H1 (cell line): ENCODE measurements around the gene EML5. TPM values are rescaled to one million over a fixed set of nuclear protein-coding genes. Genes with fewer than 3 reads are reported as not detected.

ENCODE experiments used
- CTCF ChIA-PET: fragments of 300-600 bp; sonication (Branson Sonifier 250); formaldehyde crosslinking; loops from one replicate; lab custom pipeline; 2021; ENCODE audit not compliant: partially characterized antibody; lab: Charles Lee
- POLR2A ChIA-PET: fragments of 300-600 bp; sonication (Branson Sonifier 250); formaldehyde crosslinking; loops from one replicate; lab custom pipeline; 2021; ENCODE audit warnings: inconsistent platforms; ENCODE audit not compliant: partially characterized antibody; lab: Charles Lee
- DNase-seq, 2 experiments: peaks; one replicate each; pipeline versions ENCODE4 v3.0.0 to v3.0.0-alpha.2; 2010 to 2022; ENCODE audit warnings: low spot score in 2 of 2, low read depth in 1 of 2, mixed read lengths in 1 of 2
- FAIRE-seq: peaks from 2 replicates; lab custom pipeline; 2011; peaks lifted over from hg19 to GRCh38; lab: Jason Lieb, UNC
- H2AFZ ChIP-seq: 2 replicates; pipeline ENCODE4 v1.8.1; 2012; ENCODE audit warnings: low read length, inconsistent platforms
- H2AK5ac ChIP-seq: 2 replicates; pipeline ENCODE4 v1.6.1; 2013; ENCODE audit warnings: low read depth, low read length
- H2BK120ac ChIP-seq: replicated peaks from 2 replicates; pipeline ENCODE3; 2013; ENCODE audit warnings: low read depth, low read length, inconsistent platforms
- H2BK12ac ChIP-seq: 2 replicates; pipeline ENCODE4 v1.6.1; 2013; ENCODE audit warnings: low read depth, low read length
- H2BK15ac ChIP-seq: 2 replicates; pipeline ENCODE4 v1.6.1; 2013; ENCODE audit warnings: low read length
- H2BK20ac ChIP-seq: 2 replicates; pipeline ENCODE4 v1.6.1; 2013; ENCODE audit warnings: low read length
- H2BK5ac ChIP-seq: 2 replicates; pipeline ENCODE4 v1.6.1; 2013; ENCODE audit warnings: low read depth, low read length
- H3K14ac ChIP-seq: 2 replicates; pipeline ENCODE4 v1.6.1; 2013; ENCODE audit warnings: inconsistent platforms; ENCODE audit not compliant: insufficient read length
- H3K18ac ChIP-seq: 2 replicates; pipeline ENCODE4 v1.6.1; 2013; ENCODE audit warnings: low read length; ENCODE audit errors: extremely low read depth
- H3K23ac ChIP-seq: 2 replicates; pipeline ENCODE4 v1.6.1; 2013; ENCODE audit warnings: inconsistent platforms; ENCODE audit not compliant: insufficient read length
- H3K23me2 ChIP-seq: 2 replicates; pipeline ENCODE4 v1.6.1; 2013; ENCODE audit warnings: low read depth, low read length
- H3K27ac ChIP-seq: 2 replicates; pipeline ENCODE4 v1.6.1; 2011; ENCODE audit warnings: low read depth, low read length, inconsistent platforms
- H3K27me3 ChIP-seq, 4 experiments: replicated peaks in 1 of 4; 1 replicate in 1 of 4; 2 replicates in 3 of 4; pipeline versions ENCODE4 v1.6.1 to v1.8.1; 2011 to 2013; ENCODE audit warnings: low read length in 3 of 4, mild to moderate bottlenecking in 3 of 4, inconsistent platforms in 2 of 4, mixed read lengths in 2 of 4, moderate library complexity in 1 of 4; ENCODE audit not compliant: control insufficient read depth in 3 of 4, insufficient read depth in 3 of 4; ENCODE audit errors: extremely low read depth in 1 of 4
- H3K36me3 ChIP-seq, 4 experiments: 2 replicates each; pipeline versions ENCODE4 v1.6.1 to v1.8.1; 2011 to 2013; ENCODE audit warnings: mild to moderate bottlenecking in 4 of 4, low read length in 3 of 4, moderate library complexity in 2 of 4, control low read depth in 1 of 4, inconsistent platforms in 1 of 4; ENCODE audit not compliant: insufficient read depth in 4 of 4, control insufficient read depth in 2 of 4
- H3K4ac ChIP-seq: replicated peaks from 2 replicates; pipeline ENCODE3; 2013; ENCODE audit warnings: low read length, low read depth, mixed read lengths, inconsistent platforms; ENCODE audit not compliant: insufficient read length
- H3K4me1 ChIP-seq, 4 experiments: replicated peaks in 1 of 4; 1 replicate in 1 of 4; 2 replicates in 3 of 4; pipeline versions ENCODE4 v1.6.1 to v1.8.1; 2011 to 2013; ENCODE audit warnings: low read length in 3 of 4, inconsistent platforms in 2 of 4, mixed read lengths in 1 of 4; ENCODE audit not compliant: insufficient read depth in 4 of 4, control insufficient read depth in 3 of 4
- H3K4me2 ChIP-seq, 2 experiments: 2 replicates each; pipeline versions ENCODE4 v1.6.1 to v1.8.1; 2011 to 2013; ENCODE audit warnings: low read depth in 2 of 2, low read length in 2 of 2, control low read depth in 1 of 2, inconsistent platforms in 1 of 2, mild to moderate bottlenecking in 1 of 2; ENCODE audit not compliant: insufficient read depth in 1 of 2
- H3K4me3 ChIP-seq, 4 experiments: fragments of 200-600, 300-600 bp in 1 of 4; sonication (generic), shearing (Covaris generic), sonication (Bioruptor Twin) in 1 of 4; 2 replicates each; pipeline versions ENCODE4 v1.5.1 to v1.8.1; 2011 to 2016; ENCODE audit warnings: low read length in 4 of 4, low read depth in 3 of 4, control low read depth in 2 of 4, inconsistent platforms in 2 of 4, mild to moderate bottlenecking in 2 of 4, mixed read lengths in 1 of 4, moderate library complexity in 1 of 4; ENCODE audit not compliant: insufficient read depth in 2 of 4; ENCODE audit errors: extremely low read depth in 1 of 4
- H3K56ac ChIP-seq: replicated peaks from 2 replicates; pipeline ENCODE3; 2013; ENCODE audit warnings: low read depth, mild to moderate bottlenecking, mixed read lengths, low read length, inconsistent platforms; ENCODE audit not compliant: insufficient read length
- H3K79me1 ChIP-seq: 2 replicates; pipeline ENCODE4 v1.6.1; 2013; ENCODE audit warnings: low read depth, low read length, control low read depth
- H3K79me2 ChIP-seq, 2 experiments: 2 replicates each; pipeline versions ENCODE4 v1.6.1 to v1.8.1; 2012 to 2013; ENCODE audit warnings: low read length in 2 of 2, mild to moderate bottlenecking in 2 of 2, inconsistent platforms in 1 of 2; ENCODE audit not compliant: insufficient read depth in 2 of 2, control insufficient read depth in 1 of 2
- H3K9ac ChIP-seq, 4 experiments: replicated peaks in 1 of 4; 1 replicate in 1 of 4; 2 replicates in 3 of 4; pipeline versions ENCODE4 v1.6.1 to v1.8.1; 2011 to 2013; ENCODE audit warnings: low read depth in 3 of 4, low read length in 3 of 4, control low read depth in 2 of 4, mild to moderate bottlenecking in 2 of 4, moderate library complexity in 2 of 4, inconsistent platforms in 1 of 4; ENCODE audit errors: extremely low read depth in 1 of 4
- H3K9me3 ChIP-seq, 2 experiments: 2 replicates each; pipeline versions ENCODE4 v1.6.1 to v1.8.1; 2012 to 2013; ENCODE audit warnings: mild to moderate bottlenecking in 2 of 2, moderate library complexity in 2 of 2, control low read depth in 1 of 2, inconsistent platforms in 1 of 2, low read depth in 1 of 2, low read length in 1 of 2, mixed read lengths in 1 of 2; ENCODE audit not compliant: insufficient read depth in 2 of 2
- H4K20me1 ChIP-seq, 2 experiments: replicated peaks in 1 of 2; 2 replicates each; pipeline versions ENCODE3 to v1.8.1; 2011 to 2013; ENCODE audit warnings: inconsistent platforms in 2 of 2, low read length in 2 of 2, mild to moderate bottlenecking in 1 of 2; ENCODE audit not compliant: insufficient read depth in 2 of 2, control insufficient read depth in 1 of 2
- H4K5ac ChIP-seq: 2 replicates; pipeline ENCODE4 v1.6.1; 2013; ENCODE audit warnings: low read length, low read depth, mixed read lengths, inconsistent platforms; ENCODE audit not compliant: insufficient read length
- H4K8ac ChIP-seq: 2 replicates; pipeline ENCODE4 v1.8.0; 2013; ENCODE audit warnings: mild to moderate bottlenecking, moderate library complexity, low read length, inconsistent platforms; ENCODE audit not compliant: insufficient read depth; ENCODE audit errors: extremely low read depth
- H4K91ac ChIP-seq: replicated peaks from 2 replicates; pipeline ENCODE3; 2013; ENCODE audit warnings: low read length, mixed read lengths, inconsistent platforms; ENCODE audit not compliant: insufficient read length
- CREB1 ChIP-seq: IDR thresholded peaks from 2 replicates; pipeline ENCODE4 v1.6.1; 2012; ENCODE audit warnings: inconsistent platforms
- EGR1 ChIP-seq: IDR thresholded peaks from 2 replicates; pipeline ENCODE4 v1.6.1; 2011; ENCODE audit warnings: low read depth, low read length, borderline replicate concordance
- HDAC6 ChIP-seq: IDR thresholded peaks from one replicate; pipeline ENCODE4 v1.7.1; 2012; ENCODE audit warnings: low read depth, mild to moderate bottlenecking, inconsistent platforms, low read length, moderate library complexity
- JUND ChIP-seq: IDR thresholded peaks from 2 replicates; pipeline ENCODE4 v1.6.1; 2011; ENCODE audit warnings: mild to moderate bottlenecking, improper control_type of control experiment, low read length
- RAD21 ChIP-seq, 2 experiments: IDR thresholded peaks in 1 of 2; conservative IDR thresholded peaks in 1 of 2; 2 replicates each; pipeline ENCODE4 v1.6.1; 2011; ENCODE audit warnings: low read depth in 2 of 2, low read length in 2 of 2, improper control_type of control experiment in 1 of 2, inconsistent platforms in 1 of 2, mild to moderate bottlenecking in 1 of 2, moderate library complexity in 1 of 2
- RFX5 ChIP-seq: IDR thresholded peaks from 2 replicates; pipeline ENCODE4 v1.6.1; 2011; ENCODE audit warnings: low read depth, low read length, improper control_type of control experiment, borderline replicate concordance
- SIX5 ChIP-seq: IDR thresholded peaks from 2 replicates; pipeline ENCODE4 v1.6.1; 2011; ENCODE audit warnings: mild to moderate bottlenecking, low read depth, low read length
- TAF1 ChIP-seq: IDR thresholded peaks from 2 replicates; pipeline ENCODE4 v1.6.1; 2011; ENCODE audit warnings: mild to moderate bottlenecking, low read depth, low read length
- TBP ChIP-seq: IDR thresholded peaks from 2 replicates; pipeline ENCODE4 v1.6.1; 2011; ENCODE audit warnings: low read depth, low read length, improper control_type of control experiment
- WGBS, 2 experiments: shearing (Covaris generic) in 1 of 2; methylation state at CpG; one replicate each; pipeline versions ENCODE4 v1.1.6 to v1.1.7; 2013 to 2015; ENCODE audit warnings: low lambda C conversion rate in 2 of 2, mixed read lengths in 2 of 2, inconsistent platforms in 1 of 2, low coverage in 1 of 2, missing lambda C conversion rate in 1 of 2; ENCODE audit not compliant: insufficient replicate concordance in 2 of 2, insufficient coverage in 1 of 2, insufficient read length in 1 of 2; ENCODE audit errors: extremely low coverage in 1 of 2, missing lambda C conversion rate in 1 of 2; 5-methylcytosine and 5-hydroxymethylcytosine counted together
- polyA plus RNA-seq, 7 experiments: library from polyadenylated mRNA; depleted of rRNA in 3 of 7; stranded (reverse) in 5 of 7; unstranded in 2 of 7; fragments of >200 nt in 5 of 7; fragments of 200-250 nt in 2 of 7; gene quantifications; 1 replicate in 5 of 7; 2 replicates in 1 of 7; 4 replicates in 1 of 7; pipeline versions ENCODE4 v1.2.1 to v1.2.3, GENCODE V29; 2011 to 2013; ENCODE audit warnings: missing spikeins in 2 of 7, mixed read lengths in 2 of 7
- total RNA-seq: library from RNA; stranded (reverse); fragmentation: NEBNext Ultra II Directional; extraction: Animal tissue kit (Norgen Biotek cat#: 25700); gene quantifications from 2 replicates; pipeline ENCODE4 v1.2.1, GENCODE V29; 2021
- TF ChIP-seq, protein P1 (sequence below): IDR thresholded peaks from 2 replicates; pipeline ENCODE4 v1.6.1; 2012; ENCODE audit warnings: low read length, inconsistent platforms
- TF ChIP-seq, protein P2 (sequence below): IDR thresholded peaks from 2 replicates; pipeline ENCODE4 v1.6.1; 2011; ENCODE audit warnings: low read depth, mild to moderate bottlenecking, low read length; ENCODE audit not compliant: insufficient read depth
- TF ChIP-seq, protein P3 (sequence below): IDR thresholded peaks from 2 replicates; pipeline ENCODE4 v1.6.1; 2011; ENCODE audit warnings: low read length, improper control_type of control experiment

EML5 gene
- total and polyA plus RNA-seq, 2 of the 8 experiments (the other 6 are each of a cell fraction or from before 2014, with no cell fraction given) = 0.39 to 0.88 TPM

DNA sequence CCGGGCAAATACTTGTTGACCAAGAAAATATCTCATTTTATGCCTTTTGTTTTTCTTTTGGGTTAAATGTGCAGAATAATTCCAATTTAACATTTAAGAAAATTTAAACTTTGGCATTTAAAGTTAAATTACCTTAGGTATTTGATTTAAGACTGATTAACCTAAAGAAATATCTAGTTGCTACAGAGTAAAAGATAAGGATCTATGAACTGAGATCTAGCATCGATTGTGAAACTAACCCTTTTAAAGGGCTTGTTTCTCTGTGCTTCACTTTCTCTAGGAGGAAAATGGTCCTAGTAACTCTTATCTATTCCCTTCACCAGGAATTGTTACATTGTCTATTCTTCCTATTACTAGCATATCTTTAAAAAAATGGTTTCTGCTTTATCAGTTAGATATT lies 29.1 kb upstream of the EML5 start:
- H2AK5ac ChIP-seq = no peak overlapping the region
- H3K56ac ChIP-seq = no peak overlapping the region
- no peak overlapping the region for H2BK15ac ChIP-seq
- H3K14ac ChIP-seq = no peak overlapping the region
- peaks cover 0 to 3% (median 0%) of the 10 kb centered on the region in 4 experiments; a peak in 1 of 7 replicates for H3K4me1 ChIP-seq
- no peaks in the 10 kb centered on the region for H3K27me3 ChIP-seq
- no peak overlapping the region for H2BK120ac ChIP-seq
- ChIA-PET CTCF (no interaction called here), POLR2A (no interaction called here)
- H3K9ac ChIP-seq = no peak overlapping the region
- FAIRE-seq (no peak), DNase-seq (no peak)
- no peak overlapping the region for H2AFZ ChIP-seq
- no peak overlapping the region for H3K18ac ChIP-seq
- no peaks in the 10 kb centered on the region for H3K79me1 ChIP-seq
- no peak overlapping the region for H3K23ac ChIP-seq
- no peak overlapping the region for H4K91ac ChIP-seq
- H2BK5ac ChIP-seq = no peak overlapping the region
- no peak overlapping the region for H4K8ac ChIP-seq
- H3K4me3 ChIP-seq = no peak overlapping the region
- no peak overlapping the region for H2BK20ac ChIP-seq
- no peak overlapping the region for H2BK12ac ChIP-seq
- no peaks in the 10 kb centered on the region for H3K79me2 ChIP-seq
- H4K5ac ChIP-seq = no peak overlapping the region
- no peak overlapping the region for H3K4me2 ChIP-seq
- WGBS, 2 experiments = 84% methylated on average over 2 of the region's 2 CpGs; no CpG with 5 or more reads in 1 of the 2 experiments
- H3K4ac ChIP-seq = no peak overlapping the region
- no peaks in the 10 kb centered on the region for H3K9me3 ChIP-seq
- no peaks in the 10 kb centered on the region for H4K20me1 ChIP-seq
- H3K36me3 ChIP-seq = no peaks in the 10 kb centered on the region
- peaks cover 5% of the 10 kb centered on the region for H3K23me2 ChIP-seq
- H3K27ac ChIP-seq = no peak overlapping the region
- TF ChIP-seq HDAC6 (no peak), TAF1 (no peak), CREB1 (no peak), TBP (no peak), EGR1 (no peak), RFX5 (no peak), JUND (no peak), RAD21 (IDR thresholded peaks at IDR 0.05 in 1 of 2, conservative IDR thresholded peaks at IDR 0.05 in 1 of 2; ENCODE audit: low read depth in 2 of 2, low read length in 2 of 2) (no peak), SIX5 (no peak)
- TF ChIP-seq, protein P1, sequence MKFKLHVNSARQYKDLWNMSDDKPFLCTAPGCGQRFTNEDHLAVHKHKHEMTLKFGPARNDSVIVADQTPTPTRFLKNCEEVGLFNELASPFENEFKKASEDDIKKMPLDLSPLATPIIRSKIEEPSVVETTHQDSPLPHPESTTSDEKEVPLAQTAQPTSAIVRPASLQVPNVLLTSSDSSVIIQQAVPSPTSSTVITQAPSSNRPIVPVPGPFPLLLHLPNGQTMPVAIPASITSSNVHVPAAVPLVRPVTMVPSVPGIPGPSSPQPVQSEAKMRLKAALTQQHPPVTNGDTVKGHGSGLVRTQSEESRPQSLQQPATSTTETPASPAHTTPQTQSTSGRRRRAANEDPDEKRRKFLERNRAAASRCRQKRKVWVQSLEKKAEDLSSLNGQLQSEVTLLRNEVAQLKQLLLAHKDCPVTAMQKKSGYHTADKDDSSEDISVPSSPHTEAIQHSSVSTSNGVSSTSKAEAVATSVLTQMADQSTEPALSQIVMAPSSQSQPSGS = no peak
- TF ChIP-seq, protein P2, sequence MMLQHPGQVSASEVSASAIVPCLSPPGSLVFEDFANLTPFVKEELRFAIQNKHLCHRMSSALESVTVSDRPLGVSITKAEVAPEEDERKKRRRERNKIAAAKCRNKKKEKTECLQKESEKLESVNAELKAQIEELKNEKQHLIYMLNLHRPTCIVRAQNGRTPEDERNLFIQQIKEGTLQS = no peak
- TF ChIP-seq, protein P3, sequence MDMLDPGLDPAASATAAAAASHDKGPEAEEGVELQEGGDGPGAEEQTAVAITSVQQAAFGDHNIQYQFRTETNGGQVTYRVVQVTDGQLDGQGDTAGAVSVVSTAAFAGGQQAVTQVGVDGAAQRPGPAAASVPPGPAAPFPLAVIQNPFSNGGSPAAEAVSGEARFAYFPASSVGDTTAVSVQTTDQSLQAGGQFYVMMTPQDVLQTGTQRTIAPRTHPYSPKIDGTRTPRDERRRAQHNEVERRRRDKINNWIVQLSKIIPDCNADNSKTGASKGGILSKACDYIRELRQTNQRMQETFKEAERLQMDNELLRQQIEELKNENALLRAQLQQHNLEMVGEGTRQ = no peak
